GM19025 (cell line): ENCODE measurements around the gene LSAMP.
"Not testable (repeated sequence)": the region's sequence is repeated elsewhere in the genome, so short reads cannot be mapped to it uniquely, and the experiment has no call there.

Source experiments
- ATAC-seq: cut with Tn5 transposase; IDR thresholded peaks from one replicate; pipeline ENCODE4 v1.9.1; 2021; ENCODE audit warnings: mild to moderate bottlenecking, low read depth, moderate library complexity; ENCODE audit not compliant: unreplicated experiment

LSAMP gene

DNA sequence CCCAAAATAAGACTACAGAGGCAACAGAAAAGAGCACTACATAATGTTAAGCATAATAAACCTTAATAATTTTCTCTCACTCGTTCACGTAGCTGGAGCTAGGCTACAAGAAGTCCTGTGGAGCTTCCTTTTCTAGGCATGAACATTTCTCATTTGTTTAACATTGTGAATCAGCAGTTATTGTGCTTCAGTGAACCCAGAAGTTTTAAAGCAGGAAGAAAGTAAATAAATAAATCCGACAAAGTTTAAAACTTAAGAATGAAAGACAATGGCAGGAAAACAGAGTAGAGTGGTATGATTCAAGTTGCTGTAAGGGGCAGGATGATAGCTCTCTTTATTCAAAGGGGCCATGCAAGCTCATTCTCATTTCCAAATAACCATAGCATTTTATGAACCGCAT is 191.8 kb downstream of the LSAMP start:
- no peak for ATAC-seq

DNA sequence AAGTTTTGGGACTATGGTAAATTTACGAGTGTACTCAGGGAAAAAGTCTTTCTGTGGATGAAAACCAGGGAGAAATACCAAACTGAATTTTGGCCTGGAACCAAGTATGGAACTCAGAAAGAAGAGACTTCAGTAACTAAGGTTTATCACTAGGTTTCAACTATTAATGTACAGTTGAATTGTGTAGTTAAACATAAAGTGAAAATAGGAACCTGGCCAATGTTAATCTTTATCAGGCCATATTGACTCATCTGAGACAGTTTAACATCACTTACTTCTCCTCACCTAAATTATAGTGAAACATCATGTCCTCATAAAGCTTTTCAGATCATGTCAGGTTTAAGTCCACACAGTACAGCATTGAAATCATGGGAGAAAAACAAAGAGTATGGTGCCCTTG is 197.7 kb downstream of the LSAMP start:
- ATAC-seq, result no peak

DNA sequence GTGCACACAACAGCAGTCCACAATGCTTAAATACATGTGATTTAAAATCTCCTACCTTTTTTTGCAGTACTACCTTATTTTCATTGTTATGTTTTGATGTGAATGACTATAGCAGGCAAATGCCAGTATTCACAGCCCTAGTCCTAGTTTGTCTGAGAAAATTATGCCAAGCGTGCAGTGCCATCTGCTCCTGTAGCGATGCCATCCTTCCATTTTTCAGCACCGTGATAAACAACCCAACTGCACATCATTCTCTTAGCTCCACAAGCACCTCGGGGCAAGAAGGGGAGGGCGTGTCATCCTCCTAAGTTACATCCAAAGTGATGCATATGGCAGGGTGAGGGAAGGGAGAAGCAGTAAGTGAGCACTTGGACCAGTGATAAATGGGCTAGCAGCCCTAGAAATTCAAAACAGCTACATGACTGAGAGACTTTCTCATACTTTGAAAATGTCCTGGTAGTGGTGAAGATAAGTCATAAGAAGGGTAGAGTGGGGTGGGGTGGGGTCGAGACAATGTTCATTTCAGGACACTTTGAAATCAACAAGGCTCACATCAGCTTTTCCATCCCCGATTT is 198.8 kb downstream of the LSAMP start:
- no peak for ATAC-seq

DNA sequence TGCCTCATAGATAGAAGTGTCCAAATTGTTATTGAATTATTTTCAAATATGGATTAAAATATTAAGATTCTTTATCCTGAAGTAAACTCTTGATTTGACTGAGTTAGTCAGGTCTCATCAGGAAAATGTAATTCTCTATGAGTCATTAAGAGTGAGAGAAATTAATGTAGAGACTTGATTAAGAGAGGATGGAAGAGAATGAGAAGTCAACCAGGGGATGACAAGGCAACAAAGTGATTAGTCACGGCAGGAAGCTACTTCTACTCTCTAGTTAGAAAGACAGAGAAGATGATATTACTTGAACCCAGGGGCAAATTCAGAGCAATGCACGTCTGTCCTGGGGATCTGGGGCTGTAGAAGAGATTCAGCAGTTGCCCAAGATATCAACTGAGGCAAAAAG is 202.5 kb downstream of the LSAMP start:
- no peak for ATAC-seq

DNA sequence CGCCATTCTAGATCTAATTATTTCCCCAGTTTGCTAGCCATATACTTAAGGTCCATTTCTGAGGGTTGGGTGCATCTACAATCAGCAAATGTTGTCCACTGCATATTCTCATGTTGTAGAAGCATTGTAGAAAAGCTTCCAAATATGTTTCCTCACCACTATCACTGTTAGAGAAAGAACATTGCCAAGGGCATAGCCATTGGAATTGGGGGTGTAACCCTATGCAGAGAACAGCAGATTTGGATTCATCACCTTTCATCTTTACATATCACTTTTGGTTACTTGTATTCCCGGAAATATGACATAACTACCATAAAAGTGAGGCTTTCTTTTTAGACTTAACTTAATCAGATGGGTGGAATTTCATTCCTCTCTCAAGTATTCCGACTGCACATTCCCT is 203.6 kb downstream of the LSAMP start:
- no peak for ATAC-seq

DNA sequence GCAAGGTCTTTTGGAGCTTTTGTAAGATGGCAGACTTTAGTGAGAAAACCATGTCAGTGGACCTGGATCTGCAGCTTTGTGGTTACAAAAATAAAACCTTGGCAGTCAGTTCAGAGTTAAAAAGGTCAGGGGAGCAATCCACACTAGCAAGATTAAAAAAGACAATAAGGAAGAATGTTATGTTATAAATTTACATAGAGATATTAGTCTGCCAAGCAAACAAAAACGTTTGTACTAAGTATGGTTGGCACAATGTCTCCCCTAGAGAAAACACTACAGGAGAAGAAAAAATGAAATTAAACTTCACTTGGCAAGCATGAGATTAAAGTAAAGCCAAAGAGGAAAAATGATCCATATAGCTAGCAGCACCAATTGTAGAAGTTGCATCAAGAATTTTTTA is 205.0 kb downstream of the LSAMP start:
- no peak for ATAC-seq

DNA sequence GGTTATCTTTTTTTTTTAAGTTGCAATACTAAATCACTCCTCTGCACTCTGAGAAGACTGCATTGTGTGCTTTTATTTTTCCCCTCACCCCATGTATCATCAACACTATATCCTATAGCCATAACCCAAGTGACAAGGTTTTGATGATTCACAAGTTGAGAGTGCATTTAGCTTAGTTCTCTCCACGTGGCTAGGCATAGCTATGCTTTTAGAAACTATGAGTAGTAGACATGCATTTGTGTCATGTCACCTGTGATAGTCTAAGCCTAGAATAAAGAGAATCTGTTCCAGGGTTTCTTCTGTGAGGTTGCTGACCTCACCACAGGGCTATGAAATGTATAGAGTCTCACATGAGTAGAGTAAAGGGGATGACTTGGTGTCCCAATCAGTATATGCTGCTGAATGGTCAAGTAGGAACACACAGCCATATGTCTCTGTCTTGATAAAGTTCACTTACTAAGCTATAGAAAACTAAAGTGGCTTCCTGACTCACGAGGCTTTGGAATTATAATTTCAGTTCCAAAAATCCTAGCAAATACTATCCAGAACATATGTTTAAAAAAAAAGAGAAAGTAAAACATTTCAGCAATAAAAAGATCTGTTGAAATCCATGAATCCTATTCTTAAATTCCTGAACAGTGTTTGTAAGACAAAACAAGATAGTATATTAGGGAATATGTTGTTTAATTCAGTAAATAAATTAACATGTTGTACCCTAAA is 206.3 kb downstream of the LSAMP start:
- no peak for ATAC-seq

DNA sequence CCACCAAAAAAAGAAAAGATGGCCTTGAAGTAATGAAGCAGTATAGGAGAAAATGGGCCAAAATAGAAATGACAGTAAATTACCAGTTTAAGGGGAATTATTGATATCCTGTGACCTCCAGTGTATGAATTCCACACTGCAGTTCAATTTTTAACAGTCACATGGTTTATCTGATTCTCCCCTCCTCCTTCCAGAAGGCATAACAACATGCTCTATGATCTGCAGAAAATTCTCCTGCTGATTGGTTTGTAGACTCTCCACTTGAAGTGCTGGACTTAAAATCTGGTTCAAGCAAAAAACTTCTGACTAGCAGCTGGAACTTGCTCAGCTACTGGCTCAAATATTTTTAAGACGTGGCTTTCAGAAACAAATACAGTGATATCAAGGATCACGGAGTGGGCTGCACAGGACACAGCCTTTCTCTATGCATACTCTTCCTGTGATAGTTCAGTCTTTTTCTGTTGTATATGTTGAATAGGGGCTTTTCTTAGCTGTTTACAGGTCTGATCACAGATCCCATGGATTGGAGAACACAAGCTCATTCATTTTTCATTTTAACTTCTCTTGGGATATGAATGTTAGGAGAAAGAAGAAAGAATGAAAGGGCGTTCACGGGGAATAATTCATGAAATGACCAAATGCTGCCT is 211.5 kb downstream of the LSAMP start:
- no peak for ATAC-seq

DNA sequence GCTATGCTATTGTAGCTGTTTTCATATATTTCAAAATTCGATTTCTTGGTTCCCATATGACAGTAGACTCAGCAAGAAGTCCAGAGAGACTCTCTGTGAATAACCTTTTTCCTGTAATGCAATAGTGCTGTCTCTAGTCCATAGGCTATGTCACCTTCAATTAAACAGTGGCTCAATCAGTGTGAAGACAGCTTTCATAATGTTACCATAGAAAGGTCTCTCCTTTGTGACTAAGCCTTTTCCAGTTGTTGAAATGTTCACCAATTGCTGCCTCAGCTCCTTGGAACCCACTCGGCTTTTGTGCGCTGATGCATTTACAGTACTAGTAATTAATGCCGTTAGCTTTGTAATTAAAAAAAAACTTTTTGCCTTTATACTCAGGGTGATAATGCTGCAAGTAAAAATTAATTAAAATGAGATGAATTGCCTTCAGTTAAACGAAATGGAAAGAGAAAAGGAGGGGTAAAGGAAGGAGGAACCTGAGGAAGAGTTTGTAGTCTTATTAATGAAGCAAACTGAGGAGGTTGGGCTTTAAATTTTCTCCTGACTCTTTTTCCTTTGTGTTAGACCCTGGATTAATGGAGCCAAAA is 214.8 kb downstream of the LSAMP start:
- ATAC-seq, result no peak

DNA sequence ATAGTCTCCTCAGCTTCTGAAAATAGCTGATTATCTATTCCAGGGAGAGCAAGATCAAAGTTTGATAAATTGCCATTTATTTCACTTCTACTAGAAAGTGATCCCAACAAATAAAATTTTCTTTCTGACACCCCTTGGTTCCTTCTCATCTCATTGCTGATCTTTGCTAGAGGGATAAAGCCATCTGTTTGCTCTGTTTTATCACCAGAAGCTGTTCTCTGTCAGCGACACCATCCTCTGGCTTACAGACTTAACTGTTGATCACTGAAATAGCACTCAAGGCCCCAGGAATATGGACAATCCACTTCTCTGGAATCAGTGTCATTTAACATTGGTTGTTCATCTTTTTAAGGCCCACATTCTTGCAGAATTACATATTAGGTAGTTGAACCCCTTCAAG is 219.0 kb downstream of the LSAMP start:
- no peak for ATAC-seq

DNA sequence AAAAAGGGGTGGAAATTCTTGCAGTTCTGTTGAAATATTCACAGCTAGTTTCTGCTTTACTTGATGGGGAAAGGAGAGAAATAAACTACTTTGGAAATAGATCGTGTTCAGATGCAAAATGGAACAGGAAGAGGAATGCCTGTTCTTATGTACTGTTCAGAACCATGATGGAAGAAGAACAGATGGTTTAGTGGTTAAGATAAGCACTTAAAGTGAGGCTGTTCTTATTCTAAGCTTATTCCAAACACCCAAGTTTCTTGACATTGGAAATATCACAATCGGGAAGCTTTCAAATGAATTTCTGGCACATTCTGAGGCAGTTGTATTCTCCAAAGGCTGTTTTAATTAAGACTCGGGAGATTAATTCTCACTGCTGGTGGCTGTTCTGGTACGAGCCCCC is 228.5 kb downstream of the LSAMP start:
- ATAC-seq, result no peak

DNA sequence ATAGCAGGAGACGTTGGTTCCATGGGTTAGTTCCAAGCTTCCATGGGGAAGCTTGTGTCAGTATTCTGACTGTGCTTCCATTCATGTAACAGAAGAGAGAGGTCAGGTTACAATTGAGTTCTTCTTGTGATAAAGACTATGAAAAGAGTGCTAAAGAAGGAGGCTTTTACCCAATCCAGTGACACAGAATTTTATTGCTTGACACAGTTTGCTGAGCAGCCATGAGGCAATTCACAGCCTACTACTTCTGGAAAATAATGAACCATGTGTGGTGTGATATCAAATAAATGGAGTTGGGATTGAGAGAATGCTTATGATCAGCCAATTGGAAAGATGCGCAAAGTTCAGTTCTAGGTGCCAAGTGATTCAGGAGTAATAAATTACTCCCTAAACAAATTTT is 233.4 kb downstream of the LSAMP start:
- no peak for ATAC-seq

DNA sequence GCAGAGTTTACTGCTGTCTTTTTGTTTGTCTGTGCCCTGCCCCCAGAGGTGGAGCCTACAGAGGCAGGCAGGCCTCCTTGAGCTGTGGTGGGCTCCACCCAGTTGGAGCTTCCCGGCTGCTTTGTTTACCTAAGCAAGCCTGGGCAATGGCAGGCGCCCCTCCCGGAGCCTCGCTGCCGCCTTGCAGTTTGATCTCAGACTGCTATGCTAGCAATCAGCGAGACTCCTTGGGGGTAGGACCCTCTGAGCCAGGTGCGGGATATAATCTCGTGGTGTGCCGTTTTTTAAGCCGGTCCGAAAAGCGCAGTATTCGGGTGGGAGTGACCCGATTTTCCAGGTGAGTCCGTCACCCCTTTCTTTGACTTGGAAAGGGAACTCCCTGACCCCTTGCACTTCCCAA is 236.5 kb downstream of the LSAMP start:
- not testable (repeated sequence) for ATAC-seq

DNA sequence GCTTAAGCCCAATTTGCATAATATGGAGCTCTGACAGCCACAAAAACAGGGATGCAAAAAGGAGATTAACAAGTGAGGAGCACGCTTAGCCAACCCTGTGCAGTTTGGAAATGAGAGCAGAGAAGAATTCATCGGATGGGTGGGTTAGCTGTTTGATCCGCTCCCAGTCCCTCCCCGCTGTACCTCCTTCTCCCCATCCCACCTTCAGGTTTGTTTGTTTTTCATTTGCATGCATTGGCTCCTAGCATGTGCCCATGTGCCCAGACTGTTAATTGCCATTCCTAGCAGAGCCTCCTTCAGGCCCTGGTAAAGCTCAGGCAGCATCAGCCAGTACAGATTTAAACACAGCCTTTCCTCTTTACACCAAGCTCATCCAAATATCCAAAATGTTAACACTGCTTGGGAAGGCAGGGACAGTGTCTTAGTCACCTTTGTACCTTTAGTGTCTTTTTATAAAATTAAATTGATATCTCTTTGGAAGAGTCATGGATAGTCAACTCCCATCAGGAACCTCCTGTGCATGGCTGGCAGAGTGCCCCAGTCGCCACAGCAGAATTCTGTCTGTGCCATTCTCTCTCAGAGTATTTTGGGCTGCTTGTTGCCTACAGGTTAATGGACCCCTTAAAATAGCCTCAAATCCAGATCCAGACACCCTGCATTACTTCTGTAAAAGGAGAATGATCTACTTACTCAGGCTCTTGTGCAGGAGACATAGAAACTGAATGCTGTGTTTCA is 244.2 kb downstream of the LSAMP start:
- no peak for ATAC-seq

DNA sequence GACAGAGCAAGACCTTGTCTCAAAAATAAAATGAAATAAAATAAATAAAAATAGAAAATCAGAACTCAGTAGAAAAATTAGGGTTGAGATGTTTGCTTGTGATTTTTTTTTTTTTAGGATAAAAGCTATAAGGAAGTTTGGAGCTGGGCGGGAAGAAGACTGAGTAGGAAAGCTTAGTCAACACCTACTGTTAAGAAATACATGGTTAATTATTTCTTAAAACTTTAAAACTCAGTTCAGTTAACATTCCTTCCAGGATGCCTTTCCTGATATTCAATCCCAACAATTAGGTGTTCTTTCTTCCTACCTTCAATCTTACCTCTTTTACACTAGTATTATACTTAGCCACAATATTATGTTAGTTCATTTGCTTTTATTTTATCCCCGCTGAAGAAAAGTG is 246.2 kb downstream of the LSAMP start:
- ATAC-seq, result no peak

DNA sequence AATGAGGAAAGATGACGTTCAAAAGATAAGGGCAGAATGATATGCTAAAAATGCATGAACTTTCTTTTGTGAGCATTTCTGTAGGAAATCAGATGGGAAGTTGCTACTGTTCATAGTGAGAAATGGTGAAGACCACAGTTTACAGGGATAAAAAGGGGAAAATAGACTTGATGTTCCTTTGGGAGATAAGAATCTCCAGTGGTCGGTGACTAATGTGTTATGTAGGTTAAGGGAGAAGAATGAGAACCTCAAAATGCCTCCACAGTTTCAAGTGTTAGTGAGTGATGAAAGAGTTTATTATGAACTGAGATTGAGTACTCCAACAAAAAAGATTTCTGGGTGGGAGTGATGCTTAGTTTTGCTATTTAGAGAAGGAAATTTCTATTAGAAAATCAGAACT is 247.2 kb downstream of the LSAMP start:
- ATAC-seq, result no peak

DNA sequence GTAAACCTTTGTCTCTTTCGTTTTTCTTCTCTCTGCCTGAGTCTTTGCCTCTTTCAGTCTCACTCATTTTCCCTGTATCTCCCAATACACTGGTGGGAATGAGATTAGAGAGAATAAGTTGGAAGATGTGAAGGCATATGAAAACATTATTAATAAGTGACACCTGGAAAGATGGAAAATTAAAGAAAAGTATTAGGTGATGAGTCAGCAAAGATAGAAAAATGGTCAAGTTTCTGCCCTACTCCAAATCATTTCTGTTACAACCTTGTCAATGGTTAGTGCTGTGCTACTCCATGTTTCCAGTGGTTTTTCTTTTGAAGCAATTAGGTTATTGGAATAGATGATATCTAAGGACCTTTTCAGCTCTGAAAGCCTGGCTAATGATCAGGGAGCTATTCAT is 252.8 kb downstream of the LSAMP start:
- no peak for ATAC-seq

DNA sequence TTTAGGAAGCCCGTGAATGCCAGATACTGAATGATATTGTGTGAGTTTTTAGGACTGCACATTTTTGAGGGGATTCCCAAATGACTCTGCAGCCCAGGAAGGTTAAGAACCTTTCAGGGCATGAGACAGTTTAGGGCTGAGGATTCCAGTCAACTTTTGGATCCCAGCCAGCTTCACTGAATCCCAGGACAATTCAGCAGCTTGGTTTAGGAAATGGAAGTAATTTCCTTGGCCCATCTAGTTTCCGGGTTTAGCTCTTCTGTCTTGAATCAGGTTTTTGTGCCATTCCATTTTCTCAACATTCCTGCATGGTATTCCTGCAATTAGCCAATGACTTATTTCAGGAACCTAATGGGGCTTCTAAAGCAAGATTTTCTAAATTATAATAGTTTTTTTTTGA is 253.9 kb downstream of the LSAMP start:
- ATAC-seq, result no peak

DNA sequence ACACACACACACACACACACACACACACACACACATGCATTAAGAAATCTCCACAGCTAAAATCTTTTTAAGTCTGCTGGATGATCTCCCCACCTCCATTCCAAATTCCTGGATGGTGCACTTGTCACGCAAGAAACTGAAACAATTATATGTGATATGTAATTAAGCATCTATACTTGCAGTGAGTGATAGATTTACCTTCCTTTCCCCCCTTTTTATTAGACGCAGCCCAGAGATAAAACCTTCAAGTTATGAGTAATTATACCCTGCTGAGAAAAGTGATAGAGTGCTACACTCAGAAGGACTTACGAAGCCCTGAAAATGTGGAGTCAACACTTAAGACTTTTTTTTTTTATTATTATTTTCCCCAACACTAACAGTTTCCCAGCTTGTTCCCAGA is 255.2 kb downstream of the LSAMP start:
- ATAC-seq, result no peak

DNA sequence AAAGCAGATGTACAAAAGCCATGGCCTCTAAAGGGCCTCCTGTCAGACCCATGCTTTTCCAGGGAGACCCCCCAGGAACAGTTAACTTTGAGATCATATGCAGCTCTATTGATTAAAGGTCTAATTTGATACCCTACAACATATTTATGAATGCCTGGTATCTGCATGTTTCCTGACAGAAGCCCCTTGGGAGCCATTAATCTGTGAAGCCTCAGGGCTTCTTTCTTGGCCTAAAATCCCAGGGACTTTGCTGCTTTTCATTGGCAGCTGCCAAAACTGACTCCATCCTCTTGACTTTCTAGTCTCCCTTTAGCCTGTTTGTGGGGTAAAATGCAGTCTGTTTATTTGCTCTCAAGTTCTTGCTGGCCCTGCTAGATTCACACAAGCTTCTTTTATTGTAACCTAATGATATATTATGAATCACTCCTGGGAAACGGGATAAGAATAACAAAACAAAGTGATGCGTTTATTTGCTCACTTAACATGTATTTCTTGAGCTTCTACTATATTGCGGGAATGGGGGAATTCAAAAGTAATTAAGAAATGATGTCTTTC is 257.0 kb downstream of the LSAMP start:
- ATAC-seq, result no peak

DNA sequence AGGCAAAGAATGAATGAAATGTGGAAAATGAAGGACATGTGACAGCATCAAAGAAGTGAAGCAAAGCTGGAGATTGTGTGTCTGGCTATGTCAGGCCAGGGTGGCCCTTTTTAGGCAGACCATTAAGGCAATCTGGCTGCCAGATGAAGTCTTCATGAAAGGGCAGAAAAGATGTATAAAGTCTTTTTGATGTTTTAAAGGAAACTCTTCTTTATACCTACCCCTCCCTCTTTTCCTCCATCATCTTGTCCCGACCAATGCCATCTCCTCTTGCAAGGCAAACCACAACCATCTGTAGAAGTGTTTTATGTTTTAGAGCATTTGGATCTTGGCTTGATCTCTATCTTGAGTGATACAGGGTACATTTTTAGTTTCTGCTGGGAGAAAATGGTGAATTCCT is 259.2 kb downstream of the LSAMP start:
- ATAC-seq, result no peak
